Right renal cortex interstitium (tissue), 3 donors: Measurements from ENCODE around the gene DARS1. TPM values are rescaled to one million over a fixed set of nuclear protein-coding genes. Genes with fewer than 3 reads are reported as not detected.

ENCODE experiments used
- DNase-seq, 3 donors: peaks; one replicate each; pipeline ENCODE4 v3.0.0-alpha.2; 2013; ENCODE audit warnings: low read depth in 3 of 3, low spot score in 2 of 3
- polyA plus RNA-seq, 3 donors: library from polyadenylated mRNA; unstranded; fragments of 120-200 nt; gene quantifications; one replicate each; pipeline ENCODE4 v1.2.1, GENCODE V29; 2013; ENCODE audit not compliant: insufficient read length in 3 of 3

Gene DARS1
- polyA plus RNA-seq, 3 donors = 152 to 170 (median 156) TPM

DNA sequence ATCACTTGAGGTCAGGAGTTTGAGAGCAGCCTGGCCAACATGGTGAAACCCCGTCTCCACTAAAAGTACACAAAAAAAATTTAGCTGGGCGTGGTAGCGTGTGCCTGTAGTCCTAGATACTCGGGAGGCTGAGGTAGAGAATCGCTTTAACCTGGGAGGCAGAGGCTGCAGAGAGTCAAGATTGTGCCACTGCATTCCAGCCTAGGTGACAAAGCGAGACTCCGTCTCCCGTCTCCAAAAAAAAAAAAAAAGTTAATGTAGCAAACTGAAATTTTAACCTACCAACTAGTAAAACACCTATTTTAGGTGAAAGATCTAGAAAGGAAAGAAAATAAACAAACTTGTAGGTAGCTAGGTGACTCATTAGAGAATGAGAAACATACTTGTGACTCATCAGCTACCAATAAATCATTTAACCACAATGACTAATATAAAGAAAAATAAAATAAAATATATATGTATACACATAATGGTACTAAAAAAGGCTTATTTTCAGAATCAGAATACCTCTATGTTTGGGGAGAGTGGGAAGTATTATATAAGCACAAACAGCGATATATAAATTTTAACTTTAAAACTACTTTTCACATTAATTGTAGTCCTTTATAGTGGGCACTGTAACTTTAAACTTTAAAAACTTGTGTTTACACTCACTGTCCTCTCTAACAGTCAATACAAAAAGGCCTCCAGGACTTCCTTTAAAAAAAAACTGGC is 36.6 kb downstream of the DARS1 start:
- no peak for DNase-seq

DNA sequence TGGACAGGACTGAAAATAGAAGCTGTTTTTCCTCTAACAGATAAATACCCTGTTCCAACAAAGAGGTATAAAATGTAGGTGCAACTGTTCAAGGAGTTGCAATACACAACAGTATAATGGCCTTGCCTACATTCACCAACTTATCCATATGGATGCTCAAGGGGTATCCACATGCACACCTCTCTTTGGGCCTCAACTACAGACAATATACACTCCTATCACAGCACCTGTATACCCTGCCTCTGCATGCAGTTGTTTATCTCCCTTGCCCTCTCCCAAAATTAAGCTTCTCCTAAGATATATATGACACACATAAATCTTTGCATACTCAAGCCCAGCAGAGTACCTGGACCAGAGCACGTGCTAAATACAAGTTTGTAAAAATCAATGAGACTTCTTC is 37.3 kb downstream of the DARS1 start:
- no peak for DNase-seq

- DNase-seq = no peak
These were observed 37.9 kb downstream of the DARS1 start for GRCh38 chr2:135947483-135947882.

DNA sequence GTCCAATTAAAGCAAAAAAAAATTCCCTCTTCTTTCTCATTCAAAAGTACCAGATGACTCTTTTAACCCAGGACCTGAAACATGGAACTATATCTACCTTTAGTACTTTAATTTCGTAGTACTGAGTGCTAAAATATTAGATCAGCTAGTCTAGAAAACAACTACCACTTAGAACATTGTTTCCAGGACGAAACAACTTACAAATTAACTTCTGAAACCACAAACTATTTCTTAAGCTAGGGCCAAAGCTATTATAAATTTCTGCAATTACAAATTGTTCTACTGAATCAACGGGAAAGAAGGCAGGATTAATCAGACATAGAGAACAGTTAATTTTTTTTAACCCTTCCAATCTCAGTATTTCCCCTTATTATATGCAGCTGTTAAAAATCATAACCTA is 39.9 kb downstream of the DARS1 start:
- no peak for DNase-seq

GRCh38 chr2:135944625-135945024 is 40.8 kb downstream of the DARS1 start:
- DNase-seq = no peak

- no peak for DNase-seq
These were observed 42.3 kb downstream of the DARS1 start for GRCh38 chr2:135942936-135943688.

DNA sequence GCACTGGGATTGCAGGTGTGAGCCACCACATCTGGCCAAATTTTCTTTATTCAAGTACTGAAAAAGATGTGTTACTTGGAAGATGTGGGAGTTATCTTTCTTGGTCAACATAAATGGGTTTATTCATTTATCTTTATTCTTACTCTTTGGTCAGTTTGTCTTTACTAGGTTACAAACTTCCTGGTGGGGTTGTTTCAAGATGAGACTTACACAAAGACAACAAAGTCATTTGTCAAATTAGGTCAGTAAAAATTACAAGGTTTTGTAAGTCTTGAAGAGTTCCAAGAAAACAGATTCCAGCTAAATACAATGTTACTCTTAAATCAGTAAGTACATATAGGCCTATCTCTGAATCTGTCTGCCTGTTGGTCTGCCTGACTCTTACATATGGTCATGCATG is 48.9 kb downstream of the DARS1 start:
- no peak for DNase-seq

DNA sequence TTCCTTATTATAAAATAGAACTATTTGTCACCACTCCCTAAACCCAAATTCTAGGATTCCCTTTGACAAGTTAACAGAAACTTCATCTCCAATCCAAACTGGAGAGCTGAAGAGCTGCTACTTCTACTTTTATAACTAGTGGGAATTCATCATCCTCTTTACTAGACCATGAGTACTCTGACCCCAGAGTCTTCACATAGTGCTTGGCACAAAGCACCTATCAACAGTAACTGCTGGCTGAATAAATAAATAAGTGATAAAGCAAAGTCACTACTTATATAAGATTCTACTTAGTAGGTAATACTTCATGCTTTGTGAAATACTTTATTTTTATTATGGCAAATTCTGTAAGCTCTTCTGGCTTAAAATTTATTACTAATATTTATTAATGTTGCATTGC is 49.5 kb downstream of the DARS1 start:
- no peak for DNase-seq

DNA sequence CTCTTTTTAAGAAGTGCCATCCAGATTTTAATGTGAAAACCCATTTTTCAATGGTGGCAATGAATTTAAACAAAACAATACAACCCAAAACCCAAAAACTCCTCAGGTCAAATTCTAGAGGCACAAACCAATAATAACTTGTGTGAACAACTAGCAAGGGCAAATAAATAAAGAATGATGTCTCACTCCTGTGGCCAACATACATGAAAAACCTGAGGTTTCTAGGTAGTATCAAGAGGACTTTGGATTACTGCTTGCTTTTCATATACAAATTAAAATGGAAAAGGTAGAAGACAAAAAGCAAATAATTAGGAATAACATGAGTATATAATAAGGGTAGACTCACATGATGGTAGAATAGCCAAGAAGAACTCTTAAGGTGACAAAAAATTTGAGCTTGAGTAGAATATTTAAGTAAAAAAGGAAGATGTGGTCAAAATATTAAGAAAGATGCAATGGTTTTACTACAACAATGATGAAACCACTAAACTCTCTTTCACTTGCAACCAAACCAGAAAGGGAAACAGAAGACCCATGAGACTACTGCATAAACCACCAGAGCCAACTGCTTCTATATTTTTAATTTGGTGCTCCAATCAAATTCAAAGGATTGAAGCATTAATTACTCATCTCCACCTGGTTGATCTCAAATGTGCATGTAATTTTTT is 53.5 kb downstream of the DARS1 start:
- no peak for DNase-seq

DNA sequence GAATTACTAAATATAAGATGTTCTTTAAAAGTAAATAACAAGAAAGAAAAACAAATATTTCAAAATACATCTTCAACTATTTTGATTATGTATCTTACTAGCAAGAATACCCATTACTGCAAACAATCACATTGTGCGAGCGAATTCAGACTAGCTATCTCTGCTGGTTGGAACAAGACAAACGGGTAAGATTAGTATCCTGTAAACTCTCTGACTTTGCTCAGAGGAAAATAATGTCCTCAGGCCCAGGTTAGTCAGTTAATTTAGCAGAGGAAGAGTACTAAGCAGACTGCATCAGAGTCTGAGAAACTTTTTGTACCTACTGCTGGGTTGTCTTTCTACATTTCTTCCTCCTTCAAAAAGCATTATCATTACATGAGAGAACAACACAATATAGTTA is 58.8 kb downstream of the DARS1 start:
- no peak for DNase-seq

DNA sequence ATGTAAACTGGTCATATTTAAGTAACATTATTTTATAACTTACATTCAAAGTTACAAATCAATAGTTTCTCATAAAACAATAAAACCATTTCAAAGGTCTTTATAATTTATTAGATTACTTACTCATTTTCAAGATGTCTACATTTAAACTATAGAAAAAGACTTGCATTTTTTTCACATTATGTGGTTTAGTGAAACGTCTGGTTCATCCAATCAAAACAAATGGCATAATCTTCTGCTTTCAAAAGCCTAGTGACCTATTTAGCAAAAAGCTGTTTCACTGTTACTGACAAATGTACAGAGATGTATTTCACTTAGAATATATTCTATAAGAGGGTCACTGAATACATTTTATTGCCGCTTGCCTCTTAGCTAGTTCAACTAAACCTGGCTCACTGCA is 59.9 kb downstream of the DARS1 start:
- DNase-seq = no peak

GRCh38 chr2:135916207-135916606 is 69.2 kb downstream of the DARS1 start:
- peak; percentile 14 to 29 (median 15) for DNase-seq

- no peak for DNase-seq
These were observed 70.9 kb downstream of the DARS1 start for GRCh38 chr2:135914485-135914884.

DNA sequence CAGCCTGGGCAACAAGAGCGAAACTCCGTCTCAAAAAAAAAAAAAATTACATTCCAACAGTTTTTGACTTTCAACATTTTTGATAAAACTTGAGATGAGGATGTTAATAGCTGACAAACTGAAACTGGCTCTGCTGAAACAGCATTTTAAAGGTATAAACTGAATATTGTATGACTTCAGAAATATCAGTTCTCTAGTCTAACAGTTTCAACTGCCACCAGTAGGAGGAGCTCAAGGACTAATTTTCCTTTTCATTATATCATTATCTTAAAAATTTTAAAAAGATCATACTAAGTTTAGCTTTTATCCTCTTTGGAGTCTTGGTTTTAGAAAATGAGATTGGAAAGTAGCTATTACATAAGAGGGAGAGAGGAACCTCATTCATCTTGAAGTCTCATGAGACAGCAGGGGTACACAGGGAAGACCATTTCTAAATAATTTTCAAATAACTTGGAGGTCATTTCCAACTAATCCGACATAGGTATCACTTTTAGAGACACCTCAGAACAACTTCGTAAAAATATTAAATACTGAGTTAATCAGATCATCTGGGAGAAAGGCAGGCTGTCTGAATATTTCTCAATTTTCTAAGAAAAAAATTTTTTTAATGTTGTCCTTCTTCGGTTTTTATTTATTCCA is 71.6 kb downstream of the DARS1 start:
- DNase-seq = peak in 2 of 3 donors; percentile 16 to 45

DNA sequence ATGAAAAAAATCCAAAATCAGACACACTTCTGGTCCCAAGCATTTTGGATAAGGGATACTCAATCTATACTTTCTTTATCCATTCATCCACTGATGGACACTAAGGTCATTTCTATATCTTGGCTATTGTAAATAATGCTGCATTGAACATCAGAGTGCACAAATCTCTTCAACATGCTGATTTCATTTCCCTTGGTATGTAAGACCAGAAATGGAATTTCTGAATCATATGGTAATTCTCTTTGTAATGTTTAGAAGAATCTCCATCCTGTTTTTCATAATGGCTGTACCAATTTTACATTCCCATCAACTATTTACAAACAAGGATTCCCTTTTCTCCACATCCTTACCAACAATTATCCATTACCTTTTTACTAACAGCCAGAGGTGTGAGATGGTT is 75.5 kb downstream of the DARS1 start:
- DNase-seq = no peak

DNA sequence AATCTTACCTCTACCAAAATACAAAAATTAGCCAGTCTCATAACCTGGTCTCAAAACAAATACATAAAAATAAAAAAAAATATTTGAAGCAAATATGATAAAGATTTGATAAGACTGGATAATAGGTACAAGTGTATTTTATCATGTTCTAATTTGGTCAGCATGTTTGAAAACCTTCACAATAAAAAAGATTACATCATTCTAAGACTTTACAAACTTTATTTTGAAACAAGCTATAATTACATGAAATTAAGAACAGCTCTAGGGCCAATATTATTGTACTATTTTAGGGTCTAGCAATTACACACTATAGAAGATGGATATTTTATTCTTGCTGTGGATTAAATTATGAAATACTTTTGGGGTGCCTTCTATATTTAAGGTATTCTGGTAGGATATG is 79.7 kb downstream of the DARS1 start:
- no peak for DNase-seq

DNA sequence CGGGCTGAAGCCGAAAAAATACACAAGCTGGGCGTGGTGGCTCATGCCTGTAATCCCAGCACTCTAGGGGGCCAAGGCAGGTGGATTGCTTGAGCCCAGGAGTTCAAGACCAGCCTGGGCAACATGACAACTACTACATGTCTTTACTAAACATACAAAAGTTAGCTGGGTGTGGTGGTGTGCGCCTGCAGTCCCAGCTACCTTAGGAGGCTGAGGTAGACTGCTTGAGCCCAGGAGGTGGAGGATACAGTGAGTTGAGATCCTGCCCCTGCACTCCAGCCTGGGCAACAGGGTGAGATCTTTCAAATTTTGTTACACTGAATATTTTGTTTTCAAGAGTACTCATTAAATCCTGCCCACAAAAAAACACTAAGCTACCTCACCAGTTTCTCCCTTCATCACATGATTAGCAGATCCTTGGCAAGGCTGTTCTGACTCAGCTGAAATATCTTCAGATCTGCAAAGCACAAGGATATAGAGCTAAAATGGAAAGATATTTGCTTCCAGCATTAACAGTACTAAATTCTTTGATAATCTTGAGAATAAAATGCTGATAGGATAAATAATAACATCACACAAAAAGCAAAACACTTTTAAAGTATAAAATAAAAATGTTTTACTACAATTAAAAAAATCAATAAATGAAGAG is 81.0 kb downstream of the DARS1 start:
- DNase-seq = no peak

DNA sequence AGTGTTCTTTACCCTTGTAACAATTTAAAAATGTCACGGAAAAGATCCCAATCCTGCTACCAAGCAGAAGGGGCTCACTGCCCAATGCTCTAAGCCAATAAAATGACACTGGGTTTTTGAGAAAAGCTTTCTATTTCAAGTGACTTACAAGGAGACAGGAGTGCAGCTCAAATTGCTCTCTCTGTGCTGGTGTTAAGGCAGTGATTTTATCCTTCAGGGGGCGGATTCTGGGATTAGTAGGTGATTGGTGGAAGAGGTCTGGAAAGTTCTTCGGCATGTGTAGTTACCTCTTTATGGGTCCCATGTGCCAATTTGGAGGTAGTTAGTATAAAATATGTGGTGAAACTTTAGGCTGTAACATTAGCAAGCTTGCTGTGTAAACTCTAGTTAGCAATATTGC is 81.8 kb downstream of the DARS1 start:
- no peak for DNase-seq

DNA sequence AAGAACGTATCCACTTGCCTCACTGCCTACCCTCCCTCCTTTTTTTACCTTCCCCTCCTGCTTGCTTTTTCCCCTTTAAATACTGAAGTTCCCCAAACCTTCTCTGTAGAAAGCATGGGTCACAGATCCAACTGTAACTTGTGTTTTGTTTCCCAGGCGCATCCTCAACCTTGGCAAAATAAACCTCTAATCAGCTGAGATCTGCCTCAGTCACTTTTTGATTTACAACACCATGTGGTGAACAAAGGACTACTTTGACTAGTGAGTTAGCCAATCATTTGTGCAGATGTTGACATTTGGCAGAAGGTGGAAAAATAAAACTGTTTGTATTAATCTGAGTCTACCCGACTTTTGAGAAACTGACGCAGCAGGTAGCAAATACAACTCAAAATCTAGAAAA is 85.9 kb downstream of the DARS1 start:
- no peak for DNase-seq

DNA sequence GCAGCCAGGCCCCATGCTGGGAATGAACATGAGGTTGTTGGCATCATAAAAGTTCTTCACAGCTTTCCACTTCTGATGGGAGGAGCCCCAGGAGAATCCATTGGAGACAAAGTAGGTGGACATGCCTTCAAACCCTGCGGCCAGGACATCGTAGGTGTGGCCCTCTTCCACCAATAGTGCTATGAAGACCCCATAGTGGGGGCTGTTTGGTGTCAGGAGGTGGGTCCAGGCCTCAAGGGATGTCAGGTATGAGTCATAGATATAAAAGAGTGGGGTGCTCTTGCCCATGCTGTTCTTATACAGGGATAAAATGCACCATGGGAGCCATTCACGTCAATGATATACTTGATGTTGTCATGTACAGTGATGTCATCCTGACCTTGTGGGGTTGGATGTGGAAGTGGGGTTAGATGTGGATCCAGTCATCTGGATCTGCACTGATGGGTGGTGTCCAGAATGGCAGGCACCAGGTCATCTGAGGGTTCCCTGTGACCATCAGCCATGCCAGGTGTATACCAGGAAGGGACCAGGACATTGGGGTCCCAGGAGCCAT is 87.1 kb downstream of the DARS1 start:
- DNase-seq = no peak

GRCh38 chr2:135894930-135895329 is 90.5 kb downstream of the DARS1 start:
- no peak for DNase-seq
